HG03097 (cell line): ENCODE results near the gene SNAPC2.
A peak's percentile ranks its signal among the peaks of the same experiment; 100 is the strongest.
"Not testable (repeated sequence)": the region's sequence is repeated elsewhere in the genome, so short reads cannot be mapped to it uniquely, and the experiment has no call there.

Experiments
- ATAC-seq: cut with Tn5 transposase; IDR thresholded peaks from one replicate; pipeline ENCODE4 v1.9.1; 2021; ENCODE audit not compliant: unreplicated experiment, low FRiP score

The SNAPC2 gene

DNA sequence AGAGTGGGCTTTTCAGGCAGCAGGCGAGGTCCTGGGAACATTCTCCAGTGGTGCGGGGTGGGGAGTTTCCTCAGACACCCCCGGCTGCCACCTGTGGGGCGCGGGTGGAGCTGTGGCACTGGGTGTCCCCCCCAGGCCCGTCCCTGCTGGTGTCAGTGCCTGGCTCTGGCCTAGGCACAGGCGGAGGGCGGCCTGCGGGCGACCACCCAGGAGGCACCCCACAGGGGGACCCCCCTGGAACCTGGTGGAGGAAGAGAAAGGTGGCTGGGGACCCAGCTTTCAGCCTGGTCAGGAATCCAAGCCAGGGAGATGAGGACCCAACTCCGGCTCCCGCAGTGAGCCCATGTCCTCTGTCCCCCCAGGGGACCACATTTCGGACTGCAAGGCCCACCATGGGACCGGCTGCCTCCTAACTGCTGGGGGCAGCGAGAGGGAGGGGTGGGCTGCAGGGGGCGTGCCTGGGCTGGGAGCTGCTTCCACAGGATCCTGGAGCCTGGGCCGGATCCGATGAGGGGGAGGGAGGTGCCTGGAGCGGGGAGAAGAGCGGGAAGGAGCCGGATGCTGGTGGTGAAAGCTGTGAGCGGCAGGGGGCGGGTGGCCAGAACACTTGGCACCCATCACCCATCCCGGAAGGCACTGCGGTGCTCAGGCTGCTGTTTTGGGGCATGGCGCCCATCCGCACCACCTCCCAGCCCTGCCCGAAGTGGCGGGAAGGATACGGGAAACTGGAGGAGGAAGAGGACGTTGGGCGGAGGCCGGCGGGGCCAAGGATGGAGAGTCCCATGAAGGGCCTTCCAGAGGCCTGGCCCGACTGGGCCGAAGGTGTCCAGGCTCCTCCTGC, 11.3 kb downstream of the SNAPC2 start:
- no peak for ATAC-seq

DNA sequence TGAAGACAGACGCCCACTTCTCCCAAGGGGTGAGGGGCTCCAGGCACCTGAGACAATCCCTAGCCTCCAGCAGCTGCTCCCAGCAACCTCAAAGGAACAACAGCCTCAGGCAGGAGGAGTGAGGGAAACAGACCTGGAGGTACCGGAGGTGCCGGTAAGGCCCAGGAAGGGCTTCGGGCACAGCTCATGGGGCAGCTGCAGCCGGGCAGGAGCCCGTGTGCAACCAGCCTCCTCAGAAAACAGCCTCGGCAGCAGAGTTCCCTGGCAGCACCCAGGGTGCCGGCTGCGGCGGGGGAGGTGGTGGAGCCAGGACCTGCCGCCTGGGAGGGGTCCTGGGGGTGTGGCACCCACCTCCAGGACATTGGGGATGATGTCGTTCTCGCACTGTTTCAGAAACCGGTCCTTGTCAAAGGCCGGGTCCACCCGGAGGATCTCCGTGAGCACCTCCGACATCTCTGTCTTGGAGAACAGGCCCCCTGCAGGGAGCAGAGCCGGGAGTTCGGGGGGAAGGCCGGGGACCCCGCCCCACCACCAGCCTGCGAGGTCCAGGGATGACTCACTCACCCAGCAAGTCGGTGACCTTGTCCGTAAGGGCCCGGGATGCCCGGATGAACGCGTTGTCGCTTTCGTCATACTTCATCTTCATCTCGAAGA, 12.3 kb downstream of the SNAPC2 start:
- no peak for ATAC-seq

DNA sequence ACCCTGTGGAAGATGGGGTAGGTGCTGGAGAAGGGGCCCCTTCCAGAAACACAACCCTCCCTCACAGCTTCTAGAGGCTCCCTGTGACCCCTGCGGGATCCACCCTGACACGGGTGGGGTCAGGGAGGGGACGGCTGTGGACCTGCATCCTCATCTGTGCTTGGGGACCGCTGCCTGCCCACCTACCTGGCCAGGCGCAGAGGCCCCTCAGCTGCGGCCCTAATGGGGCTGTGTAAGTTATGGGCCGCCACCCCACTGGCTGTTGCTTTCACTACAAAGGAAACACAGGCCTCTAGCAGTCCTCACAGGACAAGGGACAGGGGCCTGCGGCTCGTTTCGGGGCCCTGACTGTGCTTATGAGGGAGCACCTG, 12.8 kb downstream of the SNAPC2 start:
- ATAC-seq = no peak

DNA sequence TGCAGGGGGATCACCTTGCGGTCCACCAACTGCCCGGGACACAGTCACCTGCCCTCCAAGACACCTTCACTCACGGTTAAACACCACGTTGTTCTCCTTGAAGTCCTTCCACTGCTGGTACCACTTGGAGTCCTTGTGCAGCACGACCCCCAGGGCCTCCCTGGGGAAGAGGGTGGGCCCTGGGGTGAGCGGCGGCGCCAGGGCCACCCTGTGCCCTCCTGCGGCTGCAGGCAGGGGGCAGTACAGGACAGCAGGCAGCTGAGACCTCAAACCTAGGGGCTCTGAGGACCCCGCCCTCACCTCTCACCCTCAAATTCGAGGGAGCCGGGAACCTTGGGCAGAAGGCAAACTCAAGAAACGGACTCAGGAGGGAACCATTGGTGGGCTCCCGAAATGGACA, 13.3 kb downstream of the SNAPC2 start:
- no peak for ATAC-seq

DNA sequence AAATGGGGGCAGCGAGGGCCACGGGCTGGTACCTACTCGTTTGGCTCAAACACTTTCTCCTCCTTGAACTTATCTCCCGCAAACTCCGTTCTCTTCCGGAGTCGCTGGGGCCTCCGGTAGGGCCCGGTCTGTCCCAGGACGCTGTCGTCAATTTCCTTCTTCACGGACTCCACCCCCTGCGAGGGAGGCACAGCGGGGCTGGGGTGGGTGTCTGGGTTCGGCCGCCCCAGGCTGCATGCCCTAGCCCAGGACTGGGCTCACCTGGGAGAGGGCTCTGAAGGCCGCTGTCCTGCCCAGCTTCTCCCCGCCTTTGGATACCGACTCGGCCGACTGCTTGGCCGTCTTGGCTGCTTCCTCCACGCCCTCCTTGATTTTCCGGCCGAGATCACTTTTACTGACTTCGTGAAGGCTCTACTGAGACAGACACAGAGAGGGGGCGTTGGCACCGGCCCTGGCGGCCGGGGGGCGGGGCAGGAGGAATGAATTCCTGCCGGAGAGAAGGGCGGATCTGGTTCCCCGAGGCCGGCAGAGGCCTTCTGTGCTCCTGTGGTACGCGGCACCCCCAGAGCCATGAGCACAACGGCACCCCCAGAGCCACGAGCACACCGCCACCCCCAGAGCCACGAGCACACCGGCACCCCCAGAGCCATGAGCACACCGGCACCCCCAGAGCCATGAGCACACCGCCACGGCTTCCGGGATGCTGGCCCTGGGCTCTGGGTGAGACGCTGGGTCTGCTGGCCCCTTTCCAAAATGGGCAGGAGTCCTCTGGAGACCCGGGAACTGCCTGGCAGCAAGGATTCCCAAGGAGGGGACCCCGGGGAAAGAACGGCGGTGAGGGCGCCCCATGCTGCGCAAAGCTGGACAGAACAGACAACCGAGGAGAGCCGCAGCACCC, 13.9 kb downstream of the SNAPC2 start:
- ATAC-seq = no peak

DNA sequence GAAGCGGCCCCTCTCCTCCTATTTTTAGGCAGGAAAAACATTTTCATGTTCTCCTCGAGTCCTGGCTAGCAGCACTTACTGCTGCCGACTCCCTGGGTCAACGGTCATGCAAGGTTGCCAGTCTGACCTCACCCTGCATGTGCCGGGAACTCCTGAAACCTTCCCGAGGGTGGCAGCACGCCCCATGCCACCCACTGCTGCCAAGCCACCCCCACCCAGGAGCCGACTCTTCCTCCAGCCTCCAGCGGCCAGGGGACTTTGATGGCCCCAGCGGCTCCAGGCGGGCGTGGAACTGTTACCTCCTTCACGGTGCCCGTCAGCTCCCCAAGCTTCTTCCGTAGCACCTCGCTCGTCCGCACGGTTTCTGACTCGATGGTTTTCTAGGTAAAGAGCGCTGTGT, 14.6 kb downstream of the SNAPC2 start:
- no peak for ATAC-seq

DNA sequence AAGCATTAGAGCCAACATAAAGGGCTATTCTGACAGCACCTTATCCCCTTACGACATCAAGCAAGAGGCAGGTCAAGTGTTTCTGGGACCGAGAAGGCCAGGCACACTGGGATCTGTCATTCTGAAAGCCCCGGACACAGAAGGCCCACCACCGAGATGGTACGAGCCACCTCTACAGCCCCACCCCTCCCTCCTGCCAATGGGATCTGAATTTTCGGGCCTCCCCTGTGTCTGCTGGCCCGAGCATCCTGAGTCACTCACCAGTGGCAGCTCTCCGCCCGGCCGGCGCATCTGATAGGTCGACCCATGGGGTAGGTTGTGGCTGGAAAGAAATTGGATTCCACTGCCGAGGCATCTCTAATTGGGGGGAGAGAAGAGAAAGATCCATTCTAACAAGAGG, 20.7 kb downstream of the SNAPC2 start:
- no peak for ATAC-seq

DNA sequence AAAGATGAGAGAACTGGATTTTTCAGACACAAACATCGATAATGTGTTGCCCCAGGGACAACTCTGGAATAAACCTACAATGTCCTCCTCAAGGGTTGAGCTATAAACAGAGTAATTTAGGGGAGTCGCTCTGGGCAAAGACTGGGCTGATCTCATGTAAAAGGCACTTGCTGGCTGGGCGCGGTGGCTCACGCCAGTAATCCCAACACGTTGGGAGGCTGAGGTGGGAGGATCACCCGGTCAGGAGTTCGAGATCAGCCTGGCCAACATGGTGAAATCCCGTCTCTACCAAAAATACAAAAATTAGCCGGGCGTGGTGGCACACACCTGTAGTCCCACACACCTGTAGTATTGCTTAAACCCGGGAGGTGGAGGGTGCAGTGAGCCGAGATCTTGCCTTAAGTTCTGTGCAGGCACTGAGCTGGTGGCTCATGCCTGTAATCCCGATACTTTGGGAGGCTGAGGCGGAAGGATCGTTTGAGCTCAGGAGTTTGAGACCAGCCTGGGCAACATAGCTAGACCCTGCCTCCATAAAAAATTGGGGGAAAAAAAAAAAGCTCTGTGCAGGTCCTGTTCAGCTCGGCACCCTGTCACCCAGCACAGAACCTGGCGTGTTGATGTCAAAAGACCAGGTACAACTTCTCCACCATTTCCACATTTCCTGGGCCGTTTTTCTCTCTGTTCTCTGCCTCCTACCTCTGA, 21.9 kb downstream of the SNAPC2 start:
- no peak for ATAC-seq

DNA sequence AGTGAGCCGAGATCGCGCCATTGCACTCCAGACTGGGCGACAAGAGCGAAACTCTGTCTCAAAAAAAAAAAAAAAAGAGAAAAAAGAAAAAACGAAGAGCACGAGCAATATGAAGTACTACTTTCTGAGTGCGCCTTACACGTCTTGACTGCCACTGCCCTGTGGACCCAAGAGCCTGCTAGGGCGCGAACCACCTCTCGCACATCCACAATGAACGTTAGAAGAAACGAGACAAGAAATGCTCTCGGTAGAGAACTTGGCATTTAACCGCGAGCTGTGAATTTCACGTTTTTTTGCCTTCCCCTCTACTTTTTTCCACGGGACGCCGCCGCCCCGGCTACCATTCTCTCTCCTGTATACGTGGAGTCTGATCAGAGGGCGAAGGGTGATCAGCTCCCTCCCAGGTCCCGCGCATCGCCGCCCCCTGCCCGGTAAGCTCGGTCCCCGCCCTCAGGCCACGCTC, 22.9 kb downstream of the SNAPC2 start:
- ATAC-seq = no peak

DNA sequence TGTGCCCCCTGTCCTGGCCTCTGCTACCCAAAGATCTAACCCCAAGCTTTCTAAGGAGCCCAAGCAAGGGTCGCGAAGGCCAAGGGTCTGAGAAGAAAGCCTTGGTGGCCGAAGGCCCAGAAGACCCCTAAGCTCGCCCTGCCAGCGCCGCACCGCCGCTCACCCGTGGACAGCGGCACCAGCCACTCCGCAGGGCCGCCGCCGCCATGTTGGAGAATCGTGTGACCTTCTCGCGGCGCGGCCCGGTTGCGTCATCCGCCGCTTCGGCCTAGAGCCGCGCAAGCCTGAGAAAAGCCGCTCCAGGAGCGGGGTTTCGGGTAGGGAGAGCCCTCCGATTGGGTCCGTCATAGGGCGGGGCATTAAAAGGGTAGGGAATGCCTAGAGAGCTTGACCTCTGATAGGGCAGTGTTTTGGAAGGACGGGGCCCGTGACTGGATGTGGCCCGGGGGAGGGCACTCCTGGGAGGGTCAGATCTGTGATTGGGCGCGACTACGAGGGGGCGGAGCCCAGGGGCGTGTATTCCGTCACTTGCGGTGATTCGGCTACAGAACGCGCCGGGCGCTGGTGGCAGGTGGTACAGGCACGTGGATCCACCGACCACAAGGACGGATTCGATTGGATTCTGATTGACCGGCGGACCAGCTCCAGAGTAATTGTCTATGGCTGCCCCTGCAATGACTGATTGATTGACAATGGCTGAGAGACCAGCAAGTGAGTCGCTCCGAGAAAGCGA, 23.5 kb downstream of the SNAPC2 start, which contains the start of gene TIMM44:
TSS of gene TIMM44 (minus strand) at position 223 of the 733 bp plus-strand sequence. CDS start at position 208, 15 bp downstream.
- peak; percentile 90 for ATAC-seq

DNA sequence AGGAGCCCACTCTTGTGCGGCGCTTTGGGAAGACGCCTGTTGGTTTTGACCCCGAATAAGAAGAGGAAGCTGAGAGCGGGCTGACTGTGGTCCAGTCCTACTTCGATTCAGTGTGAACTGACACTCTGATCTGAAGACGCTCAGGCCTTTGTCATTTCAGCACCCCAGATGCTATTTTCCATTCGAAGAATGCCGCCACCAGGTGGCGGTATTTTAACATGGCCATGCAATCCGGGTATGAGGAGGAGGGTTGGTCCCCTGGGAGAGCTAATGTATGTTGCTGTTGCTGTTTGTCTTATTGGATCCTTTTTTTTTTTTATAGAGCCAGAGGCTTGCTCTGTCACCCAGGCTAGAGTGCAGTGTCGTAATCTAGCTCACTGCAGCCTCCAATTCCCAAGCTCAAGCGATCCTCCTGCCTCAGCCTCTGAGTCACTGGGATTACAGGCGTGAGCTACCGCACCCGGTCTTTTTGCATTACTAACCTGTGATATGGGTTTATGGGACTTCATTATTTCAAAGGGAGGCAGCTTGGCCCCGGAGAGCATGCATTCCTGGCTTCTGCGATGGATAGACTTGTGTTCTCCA, 24.1 kb downstream of the SNAPC2 start:
- peak; percentile 30 for ATAC-seq

DNA sequence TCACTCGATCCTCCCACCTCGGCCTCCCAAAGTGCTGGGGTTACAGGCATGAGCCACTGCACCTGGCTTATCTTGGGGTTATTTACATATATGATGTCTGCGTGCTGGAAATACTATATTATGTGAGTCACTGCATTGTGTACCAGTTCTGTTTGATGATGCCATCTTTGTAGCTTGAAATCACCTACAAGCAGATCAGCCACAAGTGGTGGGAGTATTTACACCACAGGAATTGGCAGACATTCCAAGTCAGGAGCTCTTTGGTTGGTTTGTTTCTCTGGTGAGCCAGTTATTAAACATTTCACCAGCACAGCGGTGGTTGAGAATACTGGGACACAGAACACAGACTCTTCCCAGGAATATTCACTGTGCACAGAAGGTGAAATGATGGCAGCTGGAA, 27.8 kb downstream of the SNAPC2 start:
- ATAC-seq = no peak

DNA sequence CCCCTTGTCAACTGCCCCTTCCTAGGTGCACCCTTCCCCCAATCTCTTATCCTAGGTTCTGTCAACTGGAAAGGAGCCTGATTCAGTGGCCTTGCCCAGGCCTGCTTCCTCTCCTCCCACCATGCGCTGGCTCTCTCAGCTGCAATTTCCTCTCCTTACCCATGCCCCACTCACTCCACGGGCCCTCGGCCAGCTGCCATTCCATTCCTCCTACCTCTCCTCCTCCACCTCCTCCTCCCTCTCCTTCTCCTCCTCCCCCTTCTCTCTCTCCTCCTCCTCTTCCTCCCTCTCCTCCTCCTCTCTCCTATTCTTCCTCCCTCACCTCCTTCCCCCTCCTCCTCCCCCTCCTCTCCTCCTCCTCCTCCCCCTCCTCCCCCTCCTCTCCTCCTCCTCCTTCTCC, 32.9 kb downstream of the SNAPC2 start:
- no peak for ATAC-seq

DNA sequence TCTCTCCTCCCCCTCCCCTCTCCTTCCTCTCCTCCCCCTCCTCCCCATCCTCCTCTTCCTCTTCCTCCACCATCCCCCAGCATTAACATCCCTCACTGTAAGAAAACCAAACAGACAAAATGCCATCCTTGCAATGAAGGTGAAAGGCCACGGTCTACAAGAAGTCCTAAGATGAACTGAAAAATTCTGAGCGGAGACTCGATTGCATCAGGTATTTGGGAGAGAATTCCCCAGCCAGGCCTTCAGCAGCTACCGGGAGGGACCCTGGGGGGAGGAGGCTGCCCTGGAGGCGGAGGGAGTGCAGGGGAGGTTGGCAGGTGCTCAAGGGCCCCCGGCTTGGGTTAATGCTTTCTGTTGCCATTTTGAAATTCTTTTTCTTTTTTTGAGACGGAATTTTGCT, 33.4 kb downstream of the SNAPC2 start:
- ATAC-seq = no peak

DNA sequence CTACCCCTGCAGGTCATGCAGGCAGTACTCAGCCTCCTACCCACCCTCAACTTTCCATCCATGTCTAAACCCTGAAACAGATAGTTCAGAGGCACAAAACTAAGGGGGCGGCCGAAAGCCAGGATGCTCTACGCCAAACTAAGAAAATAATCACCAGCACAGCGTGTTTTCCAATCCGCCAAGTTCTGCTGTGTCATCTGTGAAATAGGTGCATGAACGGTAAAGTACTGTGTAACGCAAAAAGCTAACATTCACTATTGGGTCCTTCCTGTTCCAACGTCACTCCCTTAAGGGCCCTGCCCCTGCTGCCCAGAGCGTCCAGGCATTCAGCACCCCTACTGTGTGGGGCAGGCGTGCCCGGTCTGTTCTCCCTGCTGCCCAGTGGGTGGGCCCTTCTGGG, 35.6 kb downstream of the SNAPC2 start:
- no peak for ATAC-seq

DNA sequence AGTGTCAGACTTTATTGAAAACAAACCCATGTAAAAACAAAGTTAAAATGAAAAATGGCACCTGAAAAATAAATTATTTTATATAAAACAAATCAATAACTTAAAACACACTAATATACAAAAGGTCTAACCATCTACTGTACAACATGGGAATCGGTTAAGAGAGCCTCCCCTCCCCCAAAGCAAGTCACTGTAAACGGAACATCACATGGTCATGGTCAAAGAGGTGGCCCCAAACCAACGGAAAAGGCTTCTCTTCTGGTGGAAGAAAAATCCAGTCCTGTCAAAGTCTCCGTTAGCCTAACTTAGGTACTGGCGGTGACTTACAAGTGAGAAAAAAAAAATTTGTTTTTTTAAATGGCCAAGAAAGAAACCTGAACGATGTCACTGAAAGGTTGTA, 39.1 kb downstream of the SNAPC2 start:
- ATAC-seq = no peak

DNA sequence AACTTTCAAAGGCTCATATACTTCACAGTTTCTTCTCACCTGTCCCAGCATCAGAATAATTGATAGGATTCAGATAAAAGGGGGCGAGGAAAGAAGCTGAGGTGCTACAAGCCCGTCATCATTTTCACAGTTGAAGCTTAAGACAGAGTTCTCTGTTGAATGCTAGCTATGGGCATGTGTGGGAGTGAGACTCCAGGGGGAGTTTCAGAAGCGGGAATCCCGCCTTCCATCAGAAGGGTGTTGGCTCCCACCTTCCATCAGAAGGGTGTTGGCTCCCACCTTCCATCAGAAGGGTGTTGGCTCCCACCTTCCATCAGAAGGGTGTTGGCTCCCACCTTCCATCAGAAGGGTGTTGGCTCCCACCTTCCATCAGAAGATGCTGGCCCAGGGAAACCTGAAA, 40.9 kb downstream of the SNAPC2 start:
- not testable (repeated sequence) for ATAC-seq

DNA sequence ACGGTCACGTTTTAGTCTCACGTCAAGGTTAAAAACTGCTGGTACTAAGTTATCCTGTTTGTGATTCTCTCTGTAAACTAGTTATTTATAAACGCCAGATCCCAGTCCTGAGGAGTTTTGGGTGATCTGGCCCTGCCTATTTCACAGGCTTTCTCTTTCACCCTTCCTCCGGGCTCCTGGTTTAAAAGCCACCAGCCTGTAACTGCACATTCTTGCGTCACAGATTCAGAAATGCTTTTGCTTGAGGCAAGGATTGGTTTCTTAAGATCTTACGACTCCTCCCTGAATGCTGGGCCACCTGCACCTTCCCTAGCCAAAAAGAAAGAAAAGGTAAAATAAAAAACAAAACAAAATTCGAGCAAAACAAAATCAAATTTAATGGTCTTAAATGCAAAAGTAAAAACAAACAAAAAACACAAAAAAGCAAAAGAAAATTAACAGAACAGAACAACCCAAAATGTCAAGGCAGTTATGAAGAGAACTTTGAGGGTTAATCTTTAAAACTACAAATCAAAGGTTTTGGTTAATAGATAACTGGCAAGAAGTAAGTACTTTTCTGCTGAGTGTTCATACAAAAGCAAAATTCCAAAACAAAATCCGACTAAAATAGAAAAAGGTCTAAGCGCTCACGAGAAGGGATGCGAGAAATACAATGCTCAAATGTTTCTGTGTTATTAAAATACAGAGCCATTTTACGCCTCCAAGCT, 41.9 kb downstream of the SNAPC2 start:
- no peak for ATAC-seq
